ENCODE results near the gene CCRL2. TPM values are rescaled to one million over a fixed set of nuclear protein-coding genes. Genes with fewer than 3 reads are reported as not detected.
"Not testable (repeated sequence)": the region's sequence is repeated elsewhere in the genome, so short reads cannot be mapped to it uniquely, and the experiment has no call there.

The CCRL2 gene
- total RNA-seq, 1 donor from 2014 or later = 23.5 TPM

DNA sequence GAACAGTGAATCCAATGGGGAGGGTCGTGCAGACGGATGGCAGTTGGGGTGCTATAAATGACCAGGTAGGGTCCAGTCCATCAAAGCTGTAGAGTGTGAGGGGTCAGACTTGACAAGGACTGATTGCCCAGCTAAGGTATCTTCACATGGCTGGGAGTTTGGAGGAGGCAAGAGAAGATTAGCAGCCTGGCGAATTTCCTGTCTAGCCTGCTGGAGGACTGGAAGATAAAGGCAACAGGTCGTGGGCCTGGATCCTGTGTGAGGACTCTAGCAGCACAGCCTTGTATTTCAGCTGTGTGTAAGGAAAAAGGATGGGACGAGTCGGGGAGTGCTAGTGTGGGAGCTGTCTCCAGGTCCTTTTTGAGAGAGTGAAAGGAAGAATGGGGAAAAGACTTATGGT is 17.8 kb upstream of the CCRL2 start:
- no peaks in the 10 kb centered on the region for H3K27me3 ChIP-seq (ENCODE audit: low read depth)
- ATAC-seq = no peak
- TF ChIP-seq, protein P1, sequence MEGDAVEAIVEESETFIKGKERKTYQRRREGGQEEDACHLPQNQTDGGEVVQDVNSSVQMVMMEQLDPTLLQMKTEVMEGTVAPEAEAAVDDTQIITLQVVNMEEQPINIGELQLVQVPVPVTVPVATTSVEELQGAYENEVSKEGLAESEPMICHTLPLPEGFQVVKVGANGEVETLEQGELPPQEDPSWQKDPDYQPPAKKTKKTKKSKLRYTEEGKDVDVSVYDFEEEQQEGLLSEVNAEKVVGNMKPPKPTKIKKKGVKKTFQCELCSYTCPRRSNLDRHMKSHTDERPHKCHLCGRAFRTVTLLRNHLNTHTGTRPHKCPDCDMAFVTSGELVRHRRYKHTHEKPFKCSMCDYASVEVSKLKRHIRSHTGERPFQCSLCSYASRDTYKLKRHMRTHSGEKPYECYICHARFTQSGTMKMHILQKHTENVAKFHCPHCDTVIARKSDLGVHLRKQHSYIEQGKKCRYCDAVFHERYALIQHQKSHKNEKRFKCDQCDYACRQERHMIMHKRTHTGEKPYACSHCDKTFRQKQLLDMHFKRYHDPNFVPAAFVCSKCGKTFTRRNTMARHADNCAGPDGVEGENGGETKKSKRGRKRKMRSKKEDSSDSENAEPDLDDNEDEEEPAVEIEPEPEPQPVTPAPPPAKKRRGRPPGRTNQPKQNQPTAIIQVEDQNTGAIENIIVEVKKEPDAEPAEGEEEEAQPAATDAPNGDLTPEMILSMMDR (IDR thresholded peaks at IDR 0.05) = no peak

GRCh38 chr3:46391526-46391925 is 15.5 kb upstream of the CCRL2 start:
- intact Hi-C loops (cut with DNase I); H3K36me3 ChIP-seq; H3K9me3 ChIP-seq; H3K27me3 ChIP-seq (ENCODE audit: low read depth); ATAC-seq; DNase-seq; H3K27ac ChIP-seq; H3K4me3 ChIP-seq: not testable (repeated sequence)
- H3K4me1 ChIP-seq = peaks cover 41% of the 10 kb centered on the region

More for the DNA sequence above, 17.8 kb upstream of the CCRL2 start:
- no peak overlapping the region for H3K4me3 ChIP-seq
- DNase-seq = no peak
- H3K4me1 ChIP-seq = peaks cover 30% of the 10 kb centered on the region
- no peaks in the 10 kb centered on the region for H3K9me3 ChIP-seq
- intact Hi-C loops (cut with DNase I) = no loop called here
- no peaks in the 10 kb centered on the region for H3K36me3 ChIP-seq
- H3K27ac ChIP-seq = no peak overlapping the region

DNA sequence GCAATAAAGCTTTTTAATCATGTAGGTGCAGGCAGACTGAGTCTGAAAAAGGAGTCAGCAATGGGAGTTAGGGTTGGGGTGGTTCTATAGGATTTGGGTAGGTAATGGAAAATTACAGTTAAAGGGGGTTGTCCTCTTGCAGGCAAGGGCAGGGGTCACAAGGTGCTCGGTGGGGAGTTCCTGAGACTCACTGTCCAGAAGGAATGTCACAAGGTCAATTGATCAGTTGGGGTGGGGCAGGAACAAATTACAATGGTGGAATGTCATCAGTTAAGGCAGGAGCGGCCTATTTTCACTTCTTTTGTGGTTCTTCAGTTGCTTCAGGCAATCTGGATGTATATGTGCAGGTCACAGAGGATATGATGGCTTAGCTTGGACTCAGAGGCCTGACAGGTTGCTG is 14.0 kb upstream of the CCRL2 start:
- Histone ChIP-seq H3K27ac (no peak overlapping the region), H3K4me1 (peaks cover 49% of the 10 kb centered on the region), H3K9me3 (no peaks in the 10 kb centered on the region), H3K36me3 (no peaks in the 10 kb centered on the region), H3K4me3 (no peak overlapping the region), H3K27me3 (ENCODE audit: low read depth) (no peaks in the 10 kb centered on the region)
- TF ChIP-seq, protein P1 (IDR thresholded peaks at IDR 0.05) = no peak
- intact Hi-C loops (cut with DNase I) = no loop called here
- DNase-seq (no peak), ATAC-seq (no peak)

GRCh38 chr3:46393554-46394434 is 13.3 kb upstream of the CCRL2 start:
- ATAC-seq (peak; percentile 87 to 89), DNase-seq (peak; percentile 56)
- Histone ChIP-seq H3K27me3 (ENCODE audit: low read depth) (no peaks in the 10 kb centered on the region), H3K36me3 (no peaks in the 10 kb centered on the region), H3K9me3 (no peaks in the 10 kb centered on the region), H3K4me3 (no peak overlapping the region), H3K4me1 (peaks cover 51% of the 10 kb centered on the region), H3K27ac (no peak overlapping the region)
- intact Hi-C loops (cut with DNase I) = no loop called here
- TF ChIP-seq, protein P1 (IDR thresholded peaks at IDR 0.05) = no peak

DNA sequence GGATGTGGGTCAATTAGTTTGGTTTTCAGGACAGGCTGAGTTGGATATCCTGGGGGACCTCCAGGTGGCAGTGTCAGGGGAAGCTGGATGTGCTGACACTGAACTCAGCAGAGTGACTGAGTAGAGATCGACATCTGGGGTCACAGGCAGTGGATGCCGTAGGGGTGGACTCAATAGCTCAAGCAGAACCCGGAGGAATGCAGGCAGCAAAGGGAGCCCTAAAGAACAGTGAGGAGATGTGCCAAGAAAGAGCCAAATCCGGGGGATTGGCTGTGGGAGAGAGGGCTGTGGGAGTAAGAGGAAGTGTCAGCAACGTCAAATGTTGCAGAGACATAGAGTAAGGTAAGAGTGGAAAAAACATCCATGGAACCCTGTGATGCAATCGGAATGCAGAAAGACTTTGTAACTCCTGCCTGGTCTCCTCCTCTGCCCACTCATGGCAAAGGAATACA is 11.8 kb upstream of the CCRL2 start:
- intact Hi-C loops (cut with DNase I) = no loop called here
- peak; percentile 53 to 56 for ATAC-seq
- Histone ChIP-seq H3K9me3 (no peaks in the 10 kb centered on the region), H3K27me3 (ENCODE audit: low read depth) (no peaks in the 10 kb centered on the region), H3K27ac (no peak overlapping the region), H3K4me1 (peaks cover 65% of the 10 kb centered on the region), H3K36me3 (no peaks in the 10 kb centered on the region), H3K4me3 (no peak overlapping the region)
- TF ChIP-seq, protein P1 (IDR thresholded peaks at IDR 0.05) = no peak
- no peak for DNase-seq

Measured in lower lobe of right lung (tissue), 2 donors.